ENCODE data around the gene MAP3K19. TPM values are rescaled to one million over a fixed set of nuclear protein-coding genes. Genes with fewer than 3 reads are reported as not detected.

Gene MAP3K19
- total and polyA plus RNA-seq, 2 donors: 0.05 to 0.11 TPM

DNA sequence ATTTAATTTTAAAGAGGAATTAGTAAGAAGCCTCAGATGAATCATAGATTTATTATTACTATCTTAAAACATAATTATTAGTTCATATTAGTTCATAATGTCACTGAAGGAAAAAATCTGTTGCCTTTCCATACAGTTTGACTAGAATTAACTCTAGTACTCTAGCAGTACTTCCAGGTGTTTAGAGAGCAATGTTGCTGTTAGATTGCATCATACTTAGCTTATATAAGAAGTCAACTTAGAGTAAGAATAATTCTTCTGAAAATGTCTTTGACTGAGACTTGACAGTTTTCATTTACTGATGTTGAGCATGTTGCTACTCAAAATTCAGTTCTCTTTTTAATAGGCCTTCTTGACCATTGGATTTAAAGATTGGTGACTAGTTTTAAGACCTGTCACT, 9.5 kb upstream of the MAP3K19 start:
- H3K9me3 ChIP-seq (ENCODE audit: control insufficient read depth in 2 of 2, insufficient read depth in 1 of 2, low read length in 1 of 2): no peaks in the 10 kb centered on the region
- no peaks in the 10 kb centered on the region for H3K27me3 ChIP-seq (ENCODE audit: control insufficient read depth in 2 of 2, insufficient read depth in 1 of 2, low read length in 1 of 2)
- no peak for DNase-seq (ENCODE audit: low read depth in 6 of 9, low spot score in 9 of 9)
- peaks cover 6 to 9% of the 10 kb centered on the region in 2 donors for H3K4me1 ChIP-seq (ENCODE audit: control insufficient read depth in 2 of 2, insufficient read depth in 2 of 2, low read length in 2 of 2)
- peaks cover 6 to 8% of the 10 kb centered on the region in 2 donors for H3K36me3 ChIP-seq (ENCODE audit: control insufficient read depth in 2 of 2, insufficient read depth in 2 of 2, low read length in 1 of 2)
- H3K4me3 ChIP-seq (ENCODE audit: low read length in 2 of 2): no peak overlapping the region
- H3K27ac ChIP-seq (ENCODE audit: low read depth in 1 of 2, low read length in 1 of 2): no peak overlapping the region

- no peak overlapping the region for H3K4me3 ChIP-seq (ENCODE audit: low read length in 2 of 2)
- no peaks in the 10 kb centered on the region for H3K27me3 ChIP-seq (ENCODE audit: control insufficient read depth in 2 of 2, insufficient read depth in 1 of 2, low read length in 1 of 2)
- H3K9me3 ChIP-seq (ENCODE audit: control insufficient read depth in 2 of 2, insufficient read depth in 1 of 2, low read length in 1 of 2): no peaks in the 10 kb centered on the region
- H3K27ac ChIP-seq (ENCODE audit: low read depth in 1 of 2, low read length in 1 of 2): no peak overlapping the region
- DNase-seq (ENCODE audit: low read depth in 6 of 9, low spot score in 9 of 9): no peak
- H3K36me3 ChIP-seq (ENCODE audit: control insufficient read depth in 2 of 2, insufficient read depth in 2 of 2, low read length in 1 of 2): peaks cover under 1 to 2% of the 10 kb centered on the region in 2 donors
- 98% methylated on average over 2 of the region's 2 CpGs for WGBS
- H3K4me1 ChIP-seq (ENCODE audit: control insufficient read depth in 2 of 2, insufficient read depth in 2 of 2, low read length in 2 of 2): peaks cover 9 to 11% of the 10 kb centered on the region in 2 donors
Observed at GRCh38 chr2:135055182-135055786, 8.0 kb upstream of the MAP3K19 start.

DNA sequence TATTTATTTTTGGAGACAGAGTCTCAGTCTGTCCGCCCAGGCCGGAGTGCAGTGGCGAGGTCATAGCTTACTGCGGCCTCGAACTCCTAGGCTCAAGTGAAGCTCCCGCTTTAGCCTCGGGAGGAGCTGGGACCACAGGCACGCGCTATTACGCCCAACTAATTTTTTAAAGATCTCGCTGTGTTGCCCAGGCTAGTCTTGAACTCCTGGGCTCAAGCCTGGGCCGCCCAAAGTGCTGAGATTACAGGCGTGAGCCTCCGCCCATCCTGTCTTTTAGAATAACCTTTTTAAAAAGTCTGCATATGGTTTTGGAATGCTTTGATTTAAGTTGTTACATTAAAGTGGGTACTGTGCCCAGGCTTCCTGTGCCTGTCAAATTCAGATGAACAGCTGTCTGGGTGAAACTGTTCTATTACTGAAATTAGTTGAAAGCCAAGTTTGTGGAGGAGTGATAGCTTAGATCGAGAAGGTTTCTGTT, 5.8 kb upstream of the MAP3K19 start:
- no peaks in the 10 kb centered on the region for H3K9me3 ChIP-seq (ENCODE audit: control insufficient read depth in 2 of 2, insufficient read depth in 1 of 2, low read length in 1 of 2)
- peak overlapping the region; percentile 72 to 99 for H3K27ac ChIP-seq (ENCODE audit: low read depth in 1 of 2, low read length in 1 of 2)
- H3K27me3 ChIP-seq (ENCODE audit: control insufficient read depth in 2 of 2, insufficient read depth in 1 of 2, low read length in 1 of 2): no peaks in the 10 kb centered on the region
- peaks cover 9 to 14% of the 10 kb centered on the region in 2 donors for H3K4me1 ChIP-seq (ENCODE audit: control insufficient read depth in 2 of 2, insufficient read depth in 2 of 2, low read length in 2 of 2)
- peak in 6 of 9 donors; percentile 4 to 48 (median 20) for DNase-seq (ENCODE audit: low read depth in 6 of 9, low spot score in 9 of 9)
- peak overlapping the region; percentile 66 to 77 for H3K4me3 ChIP-seq (ENCODE audit: low read length in 2 of 2)
- no peaks in the 10 kb centered on the region for H3K36me3 ChIP-seq (ENCODE audit: control insufficient read depth in 2 of 2, insufficient read depth in 2 of 2, low read length in 1 of 2)
- WGBS: 35% methylated on average over 15 of the region's 15 CpGs

- under 1% methylated on average over 45 of the region's 45 CpGs for WGBS
- peaks cover 9 to 14% of the 10 kb centered on the region in 2 donors for H3K4me1 ChIP-seq (ENCODE audit: control insufficient read depth in 2 of 2, insufficient read depth in 2 of 2, low read length in 2 of 2)
- DNase-seq (ENCODE audit: low read depth in 6 of 9, low spot score in 9 of 9): peak; percentile 66 to 94 (median 82)
Observed at GRCh38 chr2:135052042-135052876, 5.0 kb upstream of the MAP3K19 start, which contains the start of gene RAB3GAP1. Gene RAB3GAP1, plus strand, starts transcription at chr2:135052292. Its CDS starts 16 bp downstream, at chr2:135052308.

GRCh38 chr2:135050684-135051083, 3.4 kb upstream of the MAP3K19 start:
- Histone ChIP-seq H3K4me3 (ENCODE audit: low read length in 2 of 2) (no peak overlapping the region), H3K4me1 (ENCODE audit: control insufficient read depth in 2 of 2, insufficient read depth in 2 of 2, low read length in 2 of 2) (peaks cover 9 to 14% of the 10 kb centered on the region in 2 donors), H3K27ac (ENCODE audit: low read depth in 1 of 2, low read length in 1 of 2) (no peak overlapping the region), H3K27me3 (ENCODE audit: control insufficient read depth in 2 of 2, insufficient read depth in 1 of 2, low read length in 1 of 2) (no peaks in the 10 kb centered on the region), H3K9me3 (ENCODE audit: control insufficient read depth in 2 of 2, insufficient read depth in 1 of 2, low read length in 1 of 2) (no peaks in the 10 kb centered on the region), H3K36me3 (ENCODE audit: control insufficient read depth in 2 of 2, insufficient read depth in 2 of 2, low read length in 1 of 2) (no peaks in the 10 kb centered on the region)
- WGBS: 96% methylated on average over 6 of the region's 6 CpGs
- DNase-seq (ENCODE audit: low read depth in 6 of 9, low spot score in 9 of 9): no peak

More at GRCh38 chr2:135052042-135052876, 5.0 kb upstream of the MAP3K19 start, which contains the start of gene RAB3GAP1:
- no peaks in the 10 kb centered on the region for H3K27me3 ChIP-seq (ENCODE audit: control insufficient read depth in 2 of 2, insufficient read depth in 1 of 2, low read length in 1 of 2)
- no peaks in the 10 kb centered on the region for H3K9me3 ChIP-seq (ENCODE audit: control insufficient read depth in 2 of 2, insufficient read depth in 1 of 2, low read length in 1 of 2)
- peak within 1 kb of the TSS; percentile 97 to 99 for H3K27ac ChIP-seq (ENCODE audit: low read depth in 1 of 2, low read length in 1 of 2)
- no peaks in the 10 kb centered on the region for H3K36me3 ChIP-seq (ENCODE audit: control insufficient read depth in 2 of 2, insufficient read depth in 2 of 2, low read length in 1 of 2)
- H3K4me3 ChIP-seq (ENCODE audit: low read length in 2 of 2): peak within 1 kb of the TSS; percentile 66 to 77

DNA sequence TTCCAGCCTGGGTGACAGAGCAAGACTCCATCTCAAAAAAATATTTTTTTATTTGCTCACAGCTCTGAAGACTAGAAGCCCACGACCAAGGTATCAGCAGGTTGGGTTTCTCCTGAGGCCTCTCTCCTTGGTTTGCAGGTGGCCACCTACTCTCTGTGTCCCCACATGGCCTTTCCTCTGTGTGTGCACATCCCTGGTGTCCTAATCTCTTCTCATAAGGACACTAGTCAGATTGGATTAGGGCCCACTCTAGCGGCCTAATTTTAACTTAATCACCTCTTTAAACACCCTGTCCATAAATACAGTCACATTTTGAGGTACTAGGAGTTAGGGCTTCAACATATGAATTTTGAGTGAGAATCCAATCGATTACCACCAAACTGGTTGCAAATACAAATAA, 2.9 kb upstream of the MAP3K19 start:
- peaks cover 9 to 14% of the 10 kb centered on the region in 2 donors for H3K4me1 ChIP-seq (ENCODE audit: control insufficient read depth in 2 of 2, insufficient read depth in 2 of 2, low read length in 2 of 2)
- no peak overlapping the region for H3K27ac ChIP-seq (ENCODE audit: low read depth in 1 of 2, low read length in 1 of 2)
- H3K36me3 ChIP-seq (ENCODE audit: control insufficient read depth in 2 of 2, insufficient read depth in 2 of 2, low read length in 1 of 2): no peaks in the 10 kb centered on the region
- H3K27me3 ChIP-seq (ENCODE audit: control insufficient read depth in 2 of 2, insufficient read depth in 1 of 2, low read length in 1 of 2): no peaks in the 10 kb centered on the region
- no peaks in the 10 kb centered on the region for H3K9me3 ChIP-seq (ENCODE audit: control insufficient read depth in 2 of 2, insufficient read depth in 1 of 2, low read length in 1 of 2)
- WGBS: 99% methylated on average over 3 of the region's 3 CpGs
- H3K4me3 ChIP-seq (ENCODE audit: low read length in 2 of 2): no peak overlapping the region
- DNase-seq (ENCODE audit: low read depth in 6 of 9, low spot score in 9 of 9): no peak

DNA sequence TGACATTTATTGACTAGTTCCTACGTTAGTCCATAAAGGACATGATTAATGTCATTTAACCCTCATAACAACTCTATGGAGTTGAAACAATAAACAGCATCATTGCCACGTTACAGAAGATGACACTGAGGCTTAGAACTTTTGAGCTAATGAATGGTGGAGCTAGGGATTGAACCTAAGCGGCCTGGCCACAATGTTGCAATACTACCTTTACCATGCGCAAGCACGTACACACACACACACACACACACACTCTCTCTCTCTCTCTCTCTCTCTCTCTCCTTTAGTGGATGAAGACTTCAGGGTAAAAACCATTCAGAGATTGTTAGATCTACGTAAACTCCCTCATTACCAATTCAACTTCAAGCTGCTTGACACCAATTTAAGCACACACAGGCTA, 875 bp upstream of the MAP3K19 start:
- no peaks in the 10 kb centered on the region for H3K36me3 ChIP-seq (ENCODE audit: control insufficient read depth in 2 of 2, insufficient read depth in 2 of 2, low read length in 1 of 2)
- H3K4me3 ChIP-seq (ENCODE audit: low read length in 2 of 2): no peak overlapping the region
- WGBS: 95% methylated on average over 6 of the region's 6 CpGs
- no peaks in the 10 kb centered on the region for H3K9me3 ChIP-seq (ENCODE audit: control insufficient read depth in 2 of 2, insufficient read depth in 1 of 2, low read length in 1 of 2)
- H3K27ac ChIP-seq (ENCODE audit: low read depth in 1 of 2, low read length in 1 of 2): no peak overlapping the region
- no peak for DNase-seq (ENCODE audit: low read depth in 6 of 9, low spot score in 9 of 9)
- peaks cover 2 to 11% of the 10 kb centered on the region in 2 donors for H3K4me1 ChIP-seq (ENCODE audit: control insufficient read depth in 2 of 2, insufficient read depth in 2 of 2, low read length in 2 of 2)
- H3K27me3 ChIP-seq (ENCODE audit: control insufficient read depth in 2 of 2, insufficient read depth in 1 of 2, low read length in 1 of 2): no peaks in the 10 kb centered on the region

DNA sequence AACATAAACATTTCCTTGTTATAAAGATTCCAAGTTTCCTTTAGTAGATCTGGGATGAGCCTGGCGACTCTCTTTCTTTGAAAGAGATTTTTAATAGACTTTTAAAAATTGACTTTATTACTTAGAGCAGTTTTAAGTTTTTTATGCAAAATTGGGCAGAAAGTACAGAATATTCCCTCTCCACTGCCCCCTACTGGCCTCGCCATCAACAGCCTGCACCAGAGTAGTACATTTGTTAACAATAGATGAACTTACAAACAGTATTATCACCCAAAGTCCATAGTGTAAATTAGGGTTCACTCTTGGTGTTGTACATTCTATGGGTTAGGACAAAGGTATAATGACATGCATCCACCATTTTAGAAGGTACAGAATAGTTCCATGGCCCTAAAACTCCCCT, 3.9 kb downstream of the MAP3K19 start:
- H3K27me3 ChIP-seq (ENCODE audit: control insufficient read depth in 2 of 2, insufficient read depth in 1 of 2, low read length in 1 of 2): no peaks in the 10 kb centered on the region
- WGBS: 82% methylated on average over 2 of the region's 2 CpGs

DNA sequence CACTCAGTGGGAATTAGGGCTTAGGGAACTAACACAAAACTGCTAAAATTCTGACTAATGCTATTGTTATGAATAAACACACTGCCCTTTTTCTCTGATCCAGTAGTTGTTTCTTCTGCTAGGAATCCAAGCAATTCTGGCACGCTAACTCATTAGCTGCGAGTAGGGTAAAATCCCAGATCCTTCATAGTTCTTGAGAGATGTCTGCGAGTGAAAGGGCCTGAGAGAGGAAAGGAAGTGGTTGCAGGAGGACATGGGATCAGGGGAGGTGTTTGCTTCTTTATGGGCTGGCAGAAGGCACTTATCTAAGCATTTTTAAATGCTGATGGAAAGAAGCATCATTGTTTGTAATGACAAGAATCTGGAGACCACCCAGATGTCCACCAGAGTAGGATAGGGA, 9.4 kb downstream of the MAP3K19 start:
- no peak for DNase-seq (ENCODE audit: low read depth in 6 of 9, low spot score in 9 of 9)
- no peaks in the 10 kb centered on the region for H3K4me1 ChIP-seq (ENCODE audit: control insufficient read depth in 2 of 2, insufficient read depth in 2 of 2, low read length in 2 of 2)
- no peak overlapping the region for H3K27ac ChIP-seq (ENCODE audit: low read depth in 1 of 2, low read length in 1 of 2)
- H3K9me3 ChIP-seq (ENCODE audit: control insufficient read depth in 2 of 2, insufficient read depth in 1 of 2, low read length in 1 of 2): no peaks in the 10 kb centered on the region
- H3K4me3 ChIP-seq (ENCODE audit: low read length in 2 of 2): no peak overlapping the region
- no peaks in the 10 kb centered on the region for H3K36me3 ChIP-seq (ENCODE audit: control insufficient read depth in 2 of 2, insufficient read depth in 2 of 2, low read length in 1 of 2)
- H3K27me3 ChIP-seq (ENCODE audit: control insufficient read depth in 2 of 2, insufficient read depth in 1 of 2, low read length in 1 of 2): no peaks in the 10 kb centered on the region
- WGBS: 94% methylated on average over 3 of the region's 3 CpGs

More for the DNA sequence above, 3.9 kb downstream of the MAP3K19 start:
- Histone ChIP-seq H3K36me3 (ENCODE audit: control insufficient read depth in 2 of 2, insufficient read depth in 2 of 2, low read length in 1 of 2) (no peaks in the 10 kb centered on the region), H3K9me3 (ENCODE audit: control insufficient read depth in 2 of 2, insufficient read depth in 1 of 2, low read length in 1 of 2) (no peaks in the 10 kb centered on the region), H3K27ac (ENCODE audit: low read depth in 1 of 2, low read length in 1 of 2) (no peak overlapping the region), H3K4me1 (ENCODE audit: control insufficient read depth in 2 of 2, insufficient read depth in 2 of 2, low read length in 2 of 2) (no peaks in the 10 kb centered on the region), H3K4me3 (ENCODE audit: low read length in 2 of 2) (no peak overlapping the region)
- no peak for DNase-seq (ENCODE audit: low read depth in 6 of 9, low spot score in 9 of 9)
